Measurements from ENCODE around the gene MARCHF11.

Gene MARCHF11

DNA sequence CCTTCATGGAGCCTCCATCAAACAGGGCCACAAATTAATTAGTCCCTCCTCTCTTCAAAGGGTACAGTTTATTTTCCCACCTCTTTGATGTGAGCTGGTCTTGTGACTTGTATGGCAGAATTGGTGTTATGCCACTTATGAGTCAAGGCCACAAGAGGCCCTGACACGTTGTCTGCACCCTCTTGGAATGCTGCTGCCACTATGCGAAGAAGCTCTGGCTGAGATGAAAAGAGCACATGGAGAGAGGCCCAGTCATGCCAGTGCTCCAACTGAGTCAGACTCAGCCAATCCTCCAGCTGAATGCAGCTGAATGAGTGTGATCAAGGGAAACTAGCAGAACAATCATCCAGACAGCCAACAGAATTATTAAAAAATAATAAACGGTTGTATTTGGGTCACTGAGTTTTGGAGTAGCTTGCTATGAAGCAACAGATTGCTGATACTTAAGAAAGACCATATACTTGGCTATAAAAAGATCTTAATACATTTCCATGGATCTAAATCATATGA lies 128.3 kb downstream of the MARCHF11 start:
- DNase-seq (ENCODE audit: low spot score): no peak

DNA sequence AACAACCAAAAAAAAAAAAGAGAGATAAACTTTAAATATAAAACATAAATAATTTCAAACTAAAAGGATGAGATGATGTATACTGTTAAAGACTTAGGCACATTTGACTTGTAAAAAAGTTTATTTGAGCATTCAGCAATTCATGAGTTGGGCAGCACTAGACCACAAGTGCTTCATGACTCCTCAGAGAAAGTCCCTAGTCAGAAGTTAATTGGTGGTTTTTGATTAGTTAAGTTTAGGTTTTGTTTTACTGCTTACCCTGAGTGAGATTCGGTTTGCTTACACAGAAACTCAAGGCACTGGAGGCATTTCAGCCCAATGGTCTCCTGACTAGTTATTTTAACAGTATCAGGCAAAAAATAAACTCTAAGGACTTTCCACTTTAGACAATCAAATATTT lies 129.2 kb downstream of the MARCHF11 start:
- no peak for DNase-seq (ENCODE audit: low spot score)

DNA sequence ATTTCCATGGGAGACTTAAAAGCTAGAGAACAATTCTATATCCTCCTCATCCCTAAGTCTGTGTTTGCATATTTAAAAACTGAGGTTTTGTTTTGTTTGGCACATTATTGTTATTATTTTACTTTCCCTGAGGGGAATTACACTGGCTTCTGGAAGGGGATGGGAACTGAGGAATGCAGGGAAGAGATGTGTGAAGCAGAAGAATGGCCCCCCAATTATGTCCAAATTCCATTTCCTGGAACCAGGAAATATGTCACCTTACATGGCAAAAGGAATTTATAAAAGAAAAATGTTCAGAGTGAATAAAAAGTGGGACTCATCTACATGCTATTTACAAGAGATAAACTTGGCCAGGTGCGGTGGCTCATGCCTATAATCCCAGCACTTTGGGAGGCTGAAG lies 129.8 kb downstream of the MARCHF11 start:
- DNase-seq (ENCODE audit: low spot score): no peak

DNA sequence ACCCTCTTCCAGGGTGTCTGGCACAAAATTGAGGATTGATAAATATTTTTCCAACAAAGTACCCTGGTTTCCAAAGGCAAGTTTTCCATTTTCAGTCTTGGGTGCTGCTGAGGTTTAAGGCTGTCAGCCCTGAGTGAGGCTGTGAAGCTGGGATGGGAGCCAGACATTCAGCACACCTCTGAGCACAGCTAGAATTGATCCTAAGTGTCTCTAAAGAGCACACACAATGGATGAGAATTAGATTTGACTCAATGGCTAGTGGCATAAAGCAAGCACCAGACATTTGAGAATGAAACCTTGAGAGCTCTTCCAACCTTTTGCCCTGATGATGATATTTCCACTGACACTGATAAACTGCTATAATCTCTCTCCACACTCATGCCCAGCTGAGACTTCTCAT lies 131.5 kb downstream of the MARCHF11 start:
- DNase-seq (ENCODE audit: low spot score): no peak

DNA sequence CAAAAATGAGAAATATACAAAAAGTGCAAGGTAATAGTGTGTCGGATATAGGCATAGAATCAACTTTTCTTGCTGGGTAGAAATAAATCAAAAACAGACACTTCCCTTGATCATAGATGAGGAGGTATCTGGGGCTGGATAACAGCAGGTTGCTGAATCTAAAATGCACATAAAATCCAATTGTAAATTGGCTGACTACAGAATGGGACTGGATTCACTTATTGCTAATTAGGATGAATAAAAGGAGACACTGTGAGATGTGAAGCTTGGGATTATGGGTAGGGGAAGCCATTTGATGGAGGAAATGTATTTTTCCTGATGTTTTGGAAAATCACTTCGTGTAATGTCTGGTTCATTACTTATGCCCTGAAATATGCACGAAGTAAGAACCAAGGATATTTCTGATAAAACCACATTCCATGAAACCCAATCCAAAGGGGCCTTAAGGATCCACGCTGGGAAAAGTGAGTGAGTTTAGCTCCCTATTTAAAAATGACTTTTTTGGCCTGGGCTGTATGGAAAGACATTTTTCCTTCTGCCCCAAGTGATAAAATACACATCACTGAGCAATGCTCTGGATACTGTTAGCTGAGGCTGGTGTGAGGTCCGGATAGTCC lies 136.1 kb downstream of the MARCHF11 start:
- no peak for DNase-seq (ENCODE audit: low spot score)

DNA sequence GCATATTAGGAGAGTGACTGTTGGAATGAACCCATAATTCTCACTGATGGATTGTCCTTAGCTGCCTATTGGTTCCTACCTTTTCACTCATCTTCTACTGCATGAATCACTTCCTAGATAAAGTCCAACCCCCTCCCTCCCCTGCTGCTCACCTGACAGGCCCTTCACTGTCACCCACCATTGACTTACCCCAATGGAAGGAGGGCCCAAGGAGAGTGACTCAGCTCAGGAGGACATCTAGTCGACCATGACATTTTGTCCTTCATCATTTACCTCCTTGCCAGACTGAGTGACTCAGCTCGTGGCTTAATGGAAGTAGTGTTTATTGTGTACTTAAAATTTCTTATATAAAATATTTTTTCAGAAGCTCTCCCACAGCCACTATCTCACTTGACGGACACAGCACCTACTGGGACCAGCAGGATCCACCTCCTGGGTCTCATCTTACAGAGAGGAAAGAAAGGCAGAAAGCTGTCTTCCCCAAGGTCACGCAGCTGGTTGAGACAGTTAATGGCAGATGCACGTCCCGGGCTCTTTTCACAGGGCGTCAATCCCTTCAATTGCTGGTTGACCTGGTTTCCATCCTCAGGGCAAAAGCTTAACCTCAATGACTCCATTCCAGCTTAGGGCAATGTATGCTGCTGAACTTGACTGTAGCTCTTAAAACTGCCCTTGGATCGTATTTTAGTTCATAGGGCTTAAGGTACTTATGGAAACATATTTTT lies 142.3 kb downstream of the MARCHF11 start:
- no peak for DNase-seq (ENCODE audit: low spot score)

DNA sequence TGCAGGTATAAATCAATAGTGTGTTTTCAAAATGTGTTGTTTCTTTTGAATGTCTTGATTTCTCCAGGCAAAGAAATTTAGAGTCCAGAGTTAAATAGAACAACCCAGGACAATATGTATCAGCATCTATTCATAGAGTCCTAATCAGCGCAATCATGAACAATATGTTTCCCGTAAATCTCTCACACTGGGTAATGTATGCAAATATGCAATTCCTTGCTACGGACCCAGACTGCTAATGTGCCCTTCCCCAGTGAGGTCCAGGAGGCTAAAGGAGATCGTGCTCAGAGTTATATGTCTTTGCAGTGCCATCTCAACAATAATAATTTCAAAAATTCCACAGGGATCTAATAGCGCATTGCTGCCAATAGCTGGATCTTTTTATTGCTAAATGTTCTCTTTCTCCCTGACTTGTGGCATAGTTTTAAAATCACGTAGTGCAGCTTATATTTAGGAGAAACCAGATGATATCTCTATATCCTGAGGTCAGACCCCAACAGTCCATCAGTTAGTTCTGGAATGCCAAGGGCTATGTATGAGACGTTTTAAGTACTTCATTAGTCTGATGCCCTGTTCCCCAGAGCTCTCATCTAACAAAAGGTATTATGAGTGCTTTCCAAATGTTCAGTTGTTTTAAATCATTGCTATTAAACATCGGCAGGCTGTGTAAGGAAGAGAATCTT lies 145.1 kb downstream of the MARCHF11 start:
- DNase-seq (ENCODE audit: low spot score): no peak

DNA sequence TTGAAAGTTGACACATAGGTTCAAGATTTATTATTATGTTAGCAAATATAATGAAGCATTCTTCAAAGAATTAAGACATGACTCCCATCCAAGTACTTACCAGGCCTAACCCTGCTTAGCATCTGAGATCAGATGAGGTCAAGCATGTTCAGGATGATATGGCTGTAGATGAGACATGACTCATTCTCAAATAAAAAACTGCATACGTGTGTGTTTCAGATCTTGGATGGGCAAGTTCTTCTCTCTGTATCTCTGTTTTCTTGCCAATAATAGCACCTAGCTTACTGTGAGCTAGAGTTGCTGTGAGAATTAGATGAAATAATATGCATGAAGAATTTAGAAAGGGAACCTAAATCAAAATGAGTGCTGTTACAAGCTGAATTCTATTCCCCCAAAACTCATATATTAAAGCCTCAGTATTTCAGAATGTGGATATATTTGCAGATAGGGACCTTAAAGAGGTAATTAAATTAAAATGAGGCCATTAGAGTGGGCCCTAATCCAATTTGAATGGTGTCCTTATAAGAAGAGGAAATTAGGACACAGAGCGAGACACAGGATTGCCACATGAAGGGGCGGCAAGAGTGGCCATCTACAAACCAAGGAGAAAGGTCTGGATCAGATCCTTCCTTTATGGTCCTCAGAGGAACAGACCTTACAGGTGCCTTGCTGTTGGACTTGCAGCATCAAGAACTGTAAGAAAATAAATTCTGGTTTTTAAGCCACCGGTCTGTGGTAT lies 146.2 kb downstream of the MARCHF11 start:
- no peak for DNase-seq (ENCODE audit: low spot score)

DNA sequence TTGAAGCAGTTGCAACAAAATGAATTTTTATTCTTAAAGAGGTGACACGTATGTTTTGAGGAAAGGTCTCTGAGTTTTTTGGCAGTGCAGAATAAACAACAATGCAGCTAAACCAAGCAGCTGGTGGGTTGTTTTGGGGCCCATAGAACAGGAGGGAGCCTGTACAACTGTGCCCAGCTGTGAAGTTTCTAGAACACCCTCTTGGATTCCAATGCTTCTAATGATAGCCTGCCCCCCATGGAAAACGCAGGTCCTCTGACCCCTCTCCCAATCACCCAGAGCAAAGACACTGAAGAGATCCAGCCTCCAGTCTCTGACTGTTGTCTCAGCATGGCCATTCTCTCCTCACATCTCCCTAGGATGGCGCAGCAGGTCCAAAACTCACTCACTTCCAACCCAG lies 150.9 kb downstream of the MARCHF11 start:
- DNase-seq (ENCODE audit: low spot score): no peak

DNA sequence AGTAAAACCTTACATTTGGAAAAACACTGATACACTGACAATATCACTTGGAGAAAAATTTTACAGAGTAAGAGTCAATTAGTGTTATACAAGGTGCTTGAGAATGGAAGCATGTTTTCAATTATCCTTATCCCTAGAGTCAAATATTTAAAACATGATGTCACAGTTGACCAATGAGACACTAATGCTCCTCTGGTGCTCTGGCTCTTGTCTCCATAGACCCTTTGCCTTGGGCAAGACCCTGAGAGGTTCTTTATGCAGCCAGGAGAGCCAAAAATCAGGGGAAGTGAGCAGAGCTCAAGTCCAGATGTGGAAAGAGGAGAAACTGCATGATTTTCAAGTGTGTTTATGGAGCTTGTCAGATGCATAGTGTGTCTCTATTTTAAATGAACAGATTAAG lies 153.9 kb downstream of the MARCHF11 start:
- DNase-seq (ENCODE audit: low spot score): no peak

DNA sequence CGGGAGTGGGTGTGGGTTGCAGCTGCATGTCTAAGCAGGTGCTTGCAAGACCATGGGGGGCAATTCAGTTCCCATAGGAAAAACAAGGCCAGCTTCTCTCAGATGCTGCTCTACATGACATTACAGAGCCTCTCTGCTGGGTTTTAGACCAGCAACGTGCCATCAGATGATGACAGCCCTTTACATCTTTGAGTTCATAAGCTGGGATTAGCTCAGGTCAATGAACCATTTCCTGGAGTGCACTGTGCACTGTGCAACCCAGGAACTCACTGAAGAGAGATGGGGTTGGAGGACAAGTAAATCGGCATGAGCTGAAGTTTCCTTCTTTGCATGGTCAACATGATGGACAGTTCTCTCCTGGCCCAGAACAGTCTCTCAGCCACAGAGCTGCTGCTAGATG lies 160.6 kb downstream of the MARCHF11 start:
- no peak for DNase-seq (ENCODE audit: low spot score)

DNA sequence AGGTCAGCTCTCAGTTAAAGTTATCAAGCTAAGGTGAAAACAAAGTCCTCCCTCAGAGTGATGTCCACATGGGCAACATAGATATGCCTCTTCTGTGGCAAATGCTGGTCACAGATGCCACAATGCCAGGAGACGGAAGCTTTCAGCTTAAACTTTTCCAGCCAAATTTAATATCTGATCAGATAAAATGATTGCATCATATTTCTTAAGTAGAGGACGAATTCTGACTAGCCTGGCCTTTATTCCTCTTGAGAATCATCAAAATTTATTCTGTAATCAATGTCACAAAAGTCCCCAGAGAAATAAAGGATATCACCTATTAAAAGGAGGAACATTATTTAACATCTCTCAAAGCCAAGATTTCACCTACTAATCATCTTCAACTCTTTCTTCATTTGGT lies 161.9 kb downstream of the MARCHF11 start:
- DNase-seq (ENCODE audit: low spot score): no peak
